K562 (cell line): ENCODE results near the gene DPEP2NB.

ENCODE experiments used
- CBX1 ChIP-seq: sonication (generic); IDR thresholded peaks from 2 replicates; pipeline ENCODE4 v1.6.1; 2016; ENCODE audit warnings: antibody characterized with exemption, low read depth, mild to moderate bottlenecking
- EGR1 ChIP-seq: fragments of 450-650 bp; conservative IDR thresholded peaks from 2 replicates; pipeline ENCODE4 v1.6.1; 2017; ENCODE audit warnings: mild to moderate bottlenecking
- MECOM ChIP-seq: fragments of 250-450 bp; sonication (Bioruptor Pico); IDR thresholded peaks from 2 replicates; pipeline ENCODE4 v1.8.0; 2022; ENCODE audit warnings: inconsistent platforms
- NR2C1 ChIP-seq, 2 experiments: fragments of 450-650 bp; IDR thresholded peaks; 2 replicates each; pipeline ENCODE4 v1.6.1; 2017; ENCODE audit warnings: mild to moderate bottlenecking in 2 of 2, antibody characterized with exemption in 1 of 2, inconsistent platforms in 1 of 2, missing compliant biosample characterization in 1 of 2, missing genetic modification characterization in 1 of 2
- ZNF121 ChIP-seq: sonication (generic); formaldehyde crosslinking; conservative IDR thresholded peaks from 2 replicates; pipeline ENCODE4 v1.8.0; 2022; ENCODE audit warnings: missing genetic modification reagents
- TF ChIP-seq, protein P1 (sequence below), 3 experiments: IDR thresholded peaks in 2 of 3; conservative IDR thresholded peaks in 1 of 3; 2 replicates each; pipeline ENCODE4 v1.5.1; 2011 to 2012; ENCODE audit warnings: low read length in 3 of 3, mild to moderate bottlenecking in 3 of 3, control low read depth in 2 of 3, improper control_type of control experiment in 1 of 3, inconsistent platforms in 1 of 3, low read depth in 1 of 3, mixed read lengths in 1 of 3, moderate library complexity in 1 of 3; ENCODE audit not compliant: insufficient read depth in 2 of 3

- TF ChIP-seq ZNF121 (CRISPR knock-in tag) (no peak), CBX1 (no peak), NR2C1 (IDR thresholded peaks at IDR 0.05) (no peak), NR2C1 (tag; IDR thresholded peaks at IDR 0.05) (no peak), EGR1 (no peak), MECOM (no peak)
- TF ChIP-seq, protein P1, sequence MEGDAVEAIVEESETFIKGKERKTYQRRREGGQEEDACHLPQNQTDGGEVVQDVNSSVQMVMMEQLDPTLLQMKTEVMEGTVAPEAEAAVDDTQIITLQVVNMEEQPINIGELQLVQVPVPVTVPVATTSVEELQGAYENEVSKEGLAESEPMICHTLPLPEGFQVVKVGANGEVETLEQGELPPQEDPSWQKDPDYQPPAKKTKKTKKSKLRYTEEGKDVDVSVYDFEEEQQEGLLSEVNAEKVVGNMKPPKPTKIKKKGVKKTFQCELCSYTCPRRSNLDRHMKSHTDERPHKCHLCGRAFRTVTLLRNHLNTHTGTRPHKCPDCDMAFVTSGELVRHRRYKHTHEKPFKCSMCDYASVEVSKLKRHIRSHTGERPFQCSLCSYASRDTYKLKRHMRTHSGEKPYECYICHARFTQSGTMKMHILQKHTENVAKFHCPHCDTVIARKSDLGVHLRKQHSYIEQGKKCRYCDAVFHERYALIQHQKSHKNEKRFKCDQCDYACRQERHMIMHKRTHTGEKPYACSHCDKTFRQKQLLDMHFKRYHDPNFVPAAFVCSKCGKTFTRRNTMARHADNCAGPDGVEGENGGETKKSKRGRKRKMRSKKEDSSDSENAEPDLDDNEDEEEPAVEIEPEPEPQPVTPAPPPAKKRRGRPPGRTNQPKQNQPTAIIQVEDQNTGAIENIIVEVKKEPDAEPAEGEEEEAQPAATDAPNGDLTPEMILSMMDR (IDR thresholded peaks at IDR 0.05 in 2 of 3, conservative IDR thresholded peaks at IDR 0.05 in 1 of 3; ENCODE audit: insufficient read depth in 2 of 3, low read depth in 1 of 3, low read length in 3 of 3) = no peak
Measured at GRCh38 chr16:68021490-68021889, 5.8 kb upstream of the DPEP2NB start.
